NK-92 (cell line): Measurements from ENCODE around the gene MT1X.
"Not testable (repeated sequence)": the region's sequence is repeated elsewhere in the genome, so short reads cannot be mapped to it uniquely, and the experiment has no call there.

Experiments used
- DNase-seq: peaks from one replicate; lab custom pipeline; 2025; ENCODE audit not compliant: unreplicated experiment; lab: John Stamatoyannopoulos, UW

The MT1X gene

GRCh38 chr16:56653218-56653617 is 29.1 kb upstream of the MT1X start:
- no peak for DNase-seq

DNA sequence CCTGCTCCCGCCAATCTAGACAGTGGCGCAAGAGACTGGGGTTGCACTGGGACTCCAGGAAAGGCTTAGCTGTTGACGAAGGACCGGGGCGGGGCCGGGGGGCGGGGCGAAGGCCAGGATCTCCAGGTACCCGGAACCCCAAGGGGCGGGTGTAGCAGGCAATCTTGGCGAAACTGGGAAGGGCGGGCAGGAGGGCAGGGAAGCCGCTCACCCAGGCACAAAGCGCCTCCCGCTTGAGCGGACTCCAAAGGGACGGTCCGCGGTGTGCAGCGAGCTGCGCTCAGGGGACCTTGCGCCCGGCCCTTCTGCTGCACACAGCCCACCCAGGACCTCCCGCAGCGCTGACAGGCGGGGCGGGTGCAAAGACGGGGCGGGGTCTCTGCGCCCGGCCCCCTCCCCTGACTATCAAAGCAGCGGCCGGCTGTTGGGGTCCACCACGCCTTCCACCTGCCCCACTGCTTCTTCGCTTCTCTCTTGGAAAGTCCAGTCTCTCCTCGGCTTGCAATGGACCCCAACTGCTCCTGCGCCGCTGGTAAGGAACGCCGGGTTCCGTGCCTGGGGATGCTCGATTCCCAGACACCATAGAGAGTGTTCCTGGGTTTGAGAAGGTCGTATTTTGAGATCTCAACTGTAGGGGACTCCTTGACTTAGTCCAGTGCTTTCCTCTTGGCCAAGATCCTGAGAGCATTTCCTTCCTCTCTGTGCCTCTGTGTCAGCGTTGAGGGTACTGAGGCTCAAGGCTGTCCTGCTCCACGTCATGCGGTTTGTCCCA is 24.5 kb upstream of the MT1X start, which contains the start of gene MT1F:
TSS of gene MT1F (plus strand) at position 405 of the 772 bp plus-strand sequence. CDS start at position 505, 100 bp downstream.
- no peak for DNase-seq

DNA sequence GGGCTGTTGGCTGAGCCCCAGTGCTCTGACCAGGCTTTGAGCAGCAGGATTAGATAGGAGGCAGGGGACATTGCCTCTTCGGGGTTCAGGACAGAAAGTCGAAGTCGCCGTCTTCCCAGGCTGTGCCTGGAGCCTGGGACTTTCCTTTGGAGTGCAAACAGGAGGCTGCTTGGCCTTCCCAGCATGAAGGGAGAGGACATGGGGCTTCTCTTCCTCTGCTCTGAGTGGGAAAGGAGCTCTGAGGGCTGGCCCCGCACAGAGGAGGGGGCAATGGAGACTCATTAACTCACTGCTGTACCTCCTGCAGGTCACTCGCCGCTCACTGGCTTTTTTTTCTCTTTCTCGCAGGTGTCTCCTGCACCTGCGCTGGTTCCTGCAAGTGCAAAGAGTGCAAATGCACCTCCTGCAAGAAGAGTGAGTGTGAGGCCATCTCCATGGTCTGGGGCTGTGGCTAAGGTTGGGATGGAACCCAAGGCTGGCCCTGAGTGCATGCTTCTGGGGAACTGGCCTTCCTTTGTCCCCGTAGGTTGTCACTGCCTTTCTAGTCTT is 23.9 kb upstream of the MT1X start:
- DNase-seq = no peak

DNA sequence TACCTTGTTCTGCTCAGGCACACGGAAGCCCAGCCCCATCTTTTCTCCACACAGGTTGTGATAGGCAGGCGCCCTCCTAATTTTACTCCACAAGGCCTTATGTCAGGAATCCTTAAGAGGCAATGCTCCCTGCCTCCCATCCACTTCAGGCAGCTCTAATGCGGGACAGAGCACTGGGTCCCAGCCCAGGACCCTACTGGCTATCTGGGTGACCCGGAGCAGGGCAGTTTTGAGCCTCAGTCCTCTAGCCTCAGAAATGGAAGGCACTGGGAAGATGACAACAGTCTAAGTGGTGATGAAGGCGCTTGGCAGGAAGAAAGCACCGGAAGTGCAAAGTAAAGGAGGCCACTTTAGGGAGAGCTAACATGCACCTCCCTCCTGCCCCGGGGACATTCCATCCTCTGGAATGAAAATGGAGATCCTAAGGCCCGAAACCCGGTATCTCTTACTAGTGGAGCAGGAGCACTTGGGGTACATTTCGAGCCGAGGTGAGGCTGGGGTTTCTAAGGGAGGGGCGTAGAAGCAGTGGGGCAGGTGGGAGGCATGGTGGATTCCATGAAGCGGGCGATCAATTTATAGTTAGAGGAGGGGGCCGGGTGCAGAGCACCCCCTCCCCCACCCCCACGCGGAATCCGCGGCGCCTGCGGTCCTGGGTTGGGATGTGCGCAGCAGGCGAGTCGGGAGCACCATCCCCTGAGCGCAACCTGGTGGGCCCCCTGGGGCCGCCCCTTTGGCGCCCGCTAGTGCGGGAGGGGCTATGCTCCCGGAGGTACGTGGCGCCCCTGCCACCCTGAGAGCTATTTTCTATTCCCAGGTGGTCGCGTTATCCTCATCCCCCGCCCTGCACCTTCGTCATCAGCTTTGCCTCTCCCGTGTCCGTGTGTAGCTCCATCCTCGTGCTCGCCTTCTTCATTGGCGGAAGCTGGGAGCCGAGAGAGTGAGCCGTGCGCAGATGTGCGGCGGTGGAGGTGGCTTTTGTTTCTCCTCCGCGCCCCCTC is 19.6 kb upstream of the MT1X start:
- DNase-seq = no peak

DNA sequence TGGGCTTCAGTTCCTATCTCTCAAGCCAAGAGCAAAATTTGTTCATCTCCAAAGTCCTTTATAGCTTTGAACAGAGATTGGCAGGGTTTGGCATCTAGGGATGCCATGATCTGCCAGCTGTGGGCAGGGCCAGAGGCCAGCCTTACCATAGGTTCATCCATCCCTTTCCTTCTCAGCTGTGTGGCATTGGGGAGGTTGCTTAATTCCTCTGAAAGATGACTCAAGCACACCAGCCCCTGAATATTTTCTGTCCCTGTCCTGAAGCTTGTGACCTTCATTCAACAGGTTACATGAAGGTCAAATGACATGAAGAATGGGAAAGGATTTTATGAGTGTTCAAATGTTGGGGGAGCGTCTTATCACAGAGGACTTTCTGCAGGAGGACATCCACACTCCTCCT is 17.8 kb upstream of the MT1X start:
- no peak for DNase-seq

- DNase-seq = not testable (repeated sequence)
These were observed 16.7 kb upstream of the MT1X start for GRCh38 chr16:56665286-56666261.

DNA sequence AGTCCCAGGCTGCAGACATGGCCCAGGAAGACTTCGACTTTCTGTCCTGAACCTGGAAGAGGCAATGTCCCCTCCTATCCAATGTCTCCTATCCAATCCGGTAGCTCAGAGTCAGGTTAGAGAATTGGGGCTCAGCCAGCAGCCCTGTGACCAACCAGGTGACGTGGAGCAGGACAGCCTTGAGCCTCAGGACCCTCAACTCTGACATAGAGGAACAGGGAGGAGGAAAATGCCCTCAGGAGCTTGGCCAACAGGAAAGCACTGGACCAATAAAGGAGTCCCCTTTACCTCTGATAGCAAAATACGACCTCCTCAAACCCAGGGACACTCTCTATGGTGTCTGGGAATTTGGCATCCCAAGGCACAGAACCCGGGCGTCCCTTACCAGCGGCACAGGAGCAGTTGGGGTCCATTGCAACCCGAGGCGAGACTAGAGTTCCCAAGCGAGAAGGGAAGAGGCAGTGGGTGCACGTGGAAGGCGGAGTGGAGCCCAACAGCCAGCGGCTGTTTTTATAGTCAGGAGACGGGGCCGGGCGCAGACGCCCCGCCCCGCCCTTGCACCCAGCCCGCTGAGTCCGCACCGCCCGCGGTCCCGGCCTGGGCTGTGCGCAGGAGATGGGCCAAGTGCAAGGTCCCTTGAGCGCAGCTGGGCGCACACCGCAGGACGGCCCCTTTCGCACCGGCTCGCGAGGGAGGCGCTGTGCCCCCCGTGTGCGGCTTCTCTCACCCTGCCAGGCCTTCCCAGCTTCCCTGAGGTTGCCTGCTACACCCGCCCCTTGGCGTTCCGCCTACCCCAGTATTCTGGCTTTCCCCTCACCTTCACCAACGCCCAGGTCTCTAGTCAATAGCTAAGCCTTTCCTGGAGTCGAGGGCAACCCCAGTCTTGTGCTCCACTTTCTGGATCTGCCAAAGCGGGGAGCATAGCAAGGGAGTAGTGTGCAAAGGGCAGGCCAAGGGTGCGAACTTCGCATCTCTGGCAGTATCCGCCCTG is 14.4 kb upstream of the MT1X start, which contains the start of gene MT1G:
TSS of gene MT1G (minus strand) at position 485 of the 991 bp plus-strand sequence. CDS start at position 413, 72 bp downstream.
- DNase-seq = no peak

DNA sequence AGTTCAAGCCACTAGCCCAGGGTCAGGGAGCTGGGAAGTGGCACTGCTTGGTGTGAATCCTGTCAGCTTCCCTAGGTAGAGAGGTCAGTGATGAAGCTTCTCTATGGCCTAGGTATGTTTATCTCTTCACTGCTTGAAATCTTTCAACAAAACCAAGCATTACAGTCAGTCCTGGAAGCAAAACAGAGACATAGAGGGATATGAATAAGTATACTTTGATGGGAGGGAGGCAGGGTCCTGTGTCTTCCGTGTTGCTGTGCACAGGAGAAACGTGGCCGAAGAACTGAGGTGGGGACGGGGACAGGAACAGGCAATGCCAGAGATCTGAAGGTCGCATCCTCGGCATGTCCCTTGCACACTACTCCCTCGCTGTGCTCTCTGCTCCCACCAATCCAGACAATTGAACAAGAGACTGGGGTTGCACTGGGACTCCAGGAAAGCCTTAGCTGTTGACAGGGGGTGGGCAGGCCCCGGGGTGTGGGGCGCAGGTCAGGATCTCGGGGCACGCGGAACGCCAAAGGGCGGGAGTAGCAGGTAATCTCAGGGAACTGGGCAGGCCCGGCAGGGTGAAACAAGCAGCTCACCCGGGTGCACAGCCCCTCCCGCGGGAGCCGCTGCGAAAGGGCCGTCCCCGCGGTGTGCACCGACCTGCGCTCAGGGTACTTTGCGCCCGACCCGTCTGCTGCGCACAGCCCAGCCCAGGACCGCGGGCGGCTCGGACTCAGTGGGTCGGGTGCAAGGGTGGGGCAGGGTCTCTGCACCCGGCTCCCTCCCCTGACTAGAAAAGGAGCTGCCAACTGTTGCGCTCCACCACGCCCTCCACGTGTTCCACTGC is 13.0 kb upstream of the MT1X start, which contains the start of gene MT1H:
TSS of gene MT1H (plus strand) at position 810 of the 835 bp plus-strand sequence. CDS start 71 bp downstream, outside the sequence.
- no peak for DNase-seq

GRCh38 chr16:56669840-56670619 is 12.2 kb upstream of the MT1X start:
- no peak for DNase-seq

DNA sequence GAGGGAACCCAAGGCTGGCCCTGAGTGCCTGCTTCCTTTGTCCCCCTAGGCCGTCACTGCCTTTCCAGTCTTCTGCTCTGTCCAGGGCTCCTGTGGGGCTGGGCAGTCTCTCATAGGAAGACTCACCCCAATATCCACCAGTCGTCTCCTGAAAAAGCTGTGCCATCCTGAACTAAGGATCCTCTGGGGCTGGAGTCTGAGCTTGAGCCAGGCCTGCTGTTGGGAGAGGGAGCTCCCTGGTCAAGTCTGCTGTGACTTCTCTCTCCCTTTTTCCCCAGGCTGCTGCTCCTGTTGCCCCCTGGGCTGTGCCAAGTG is 11.7 kb upstream of the MT1X start:
- DNase-seq = no peak

DNA sequence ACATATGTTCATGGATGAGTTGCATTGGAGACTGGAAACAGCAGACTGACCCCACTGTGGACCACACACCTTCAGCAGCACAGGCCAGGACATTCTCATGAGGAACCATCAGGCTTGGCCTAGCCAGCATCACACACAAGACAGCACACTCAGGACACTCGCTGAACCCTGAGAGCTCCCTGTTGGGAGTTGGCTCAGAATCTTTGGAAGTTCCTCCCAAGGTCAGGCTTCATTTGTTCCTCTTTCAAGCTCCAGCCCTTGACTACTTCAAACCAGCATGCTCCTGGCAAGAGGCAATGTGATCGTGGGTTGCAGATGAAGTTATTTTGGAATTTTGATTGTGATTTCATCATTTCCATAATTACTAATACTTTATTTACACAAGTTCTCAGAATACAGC is 10.6 kb upstream of the MT1X start:
- not testable (repeated sequence) for DNase-seq

DNA sequence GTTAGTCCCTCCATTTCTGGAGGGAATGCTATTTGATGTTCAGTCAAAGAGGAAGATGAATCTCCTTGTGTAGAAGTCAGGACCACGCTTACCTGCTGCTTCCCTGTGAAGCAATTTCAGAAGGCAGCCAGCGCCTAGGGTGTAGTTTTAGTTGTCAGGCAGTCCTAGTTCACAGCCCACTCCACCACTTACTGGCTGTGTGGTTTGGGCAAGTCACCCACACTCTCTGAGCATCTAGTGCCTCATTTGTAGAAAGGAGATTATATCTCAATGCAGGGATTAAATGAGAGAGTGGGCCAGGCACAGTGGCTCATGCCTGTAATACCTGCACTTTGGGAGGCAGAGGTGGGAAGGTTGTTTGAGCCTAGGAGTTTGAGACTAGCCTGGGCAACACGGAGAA is 10.1 kb upstream of the MT1X start:
- DNase-seq = not testable (repeated sequence)

DNA sequence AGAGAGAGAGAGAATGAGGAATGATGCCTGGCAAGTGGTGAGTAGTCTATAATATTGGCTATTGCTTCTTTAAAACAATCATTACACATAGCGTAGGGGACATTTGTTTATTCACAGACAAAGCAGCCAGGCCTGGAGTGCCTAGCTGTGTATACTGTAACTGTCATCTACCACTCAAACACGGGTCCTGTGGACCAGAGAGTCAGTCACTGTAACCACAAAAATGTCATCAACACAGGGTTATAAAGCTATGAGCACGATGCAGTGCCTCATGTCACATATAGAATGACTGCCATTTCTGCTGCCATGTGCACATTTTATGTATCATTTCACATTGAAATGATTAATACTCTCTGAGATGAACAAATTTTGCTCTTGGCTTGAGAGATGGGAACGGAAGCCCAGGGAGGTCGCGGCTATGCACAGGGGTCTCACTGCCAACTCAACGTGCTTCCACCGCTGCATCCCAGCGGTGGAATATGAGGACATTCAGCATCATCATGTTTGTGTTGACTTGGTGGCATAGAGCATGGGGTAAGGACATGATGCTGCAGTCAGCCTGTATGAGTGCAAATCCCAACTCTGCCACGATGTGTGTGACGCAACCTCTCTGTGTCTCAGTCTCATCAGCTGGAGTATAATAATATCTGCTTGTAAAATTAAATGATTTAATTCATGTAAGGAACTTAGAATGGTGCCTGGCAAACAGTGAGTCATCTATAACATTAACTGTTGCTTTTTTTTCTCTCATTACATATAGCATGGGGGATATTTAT is 9.3 kb upstream of the MT1X start:
- no peak for DNase-seq

DNA sequence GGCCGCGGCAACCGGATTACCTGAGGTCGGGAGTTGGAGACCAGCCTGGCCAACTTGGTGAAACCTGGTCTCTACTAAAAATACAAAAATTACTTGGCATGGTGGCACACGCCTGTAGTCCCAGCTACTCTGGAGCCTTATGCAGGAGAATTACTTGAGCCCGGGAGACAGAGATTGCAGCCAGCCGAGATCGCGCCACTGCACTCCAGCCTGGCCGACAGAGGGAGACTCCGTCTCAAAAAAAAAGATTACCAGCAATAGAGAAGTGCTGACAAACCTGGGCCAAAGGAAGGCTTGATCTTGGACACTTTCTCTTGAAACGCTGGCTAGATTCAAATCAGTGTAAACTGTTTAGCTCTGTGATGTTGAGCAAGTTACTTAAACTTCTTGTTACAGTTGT is 8.3 kb upstream of the MT1X start:
- no peak for DNase-seq

GRCh38 chr16:56674570-56674969 is 7.7 kb upstream of the MT1X start:
- DNase-seq = not testable (repeated sequence)

DNA sequence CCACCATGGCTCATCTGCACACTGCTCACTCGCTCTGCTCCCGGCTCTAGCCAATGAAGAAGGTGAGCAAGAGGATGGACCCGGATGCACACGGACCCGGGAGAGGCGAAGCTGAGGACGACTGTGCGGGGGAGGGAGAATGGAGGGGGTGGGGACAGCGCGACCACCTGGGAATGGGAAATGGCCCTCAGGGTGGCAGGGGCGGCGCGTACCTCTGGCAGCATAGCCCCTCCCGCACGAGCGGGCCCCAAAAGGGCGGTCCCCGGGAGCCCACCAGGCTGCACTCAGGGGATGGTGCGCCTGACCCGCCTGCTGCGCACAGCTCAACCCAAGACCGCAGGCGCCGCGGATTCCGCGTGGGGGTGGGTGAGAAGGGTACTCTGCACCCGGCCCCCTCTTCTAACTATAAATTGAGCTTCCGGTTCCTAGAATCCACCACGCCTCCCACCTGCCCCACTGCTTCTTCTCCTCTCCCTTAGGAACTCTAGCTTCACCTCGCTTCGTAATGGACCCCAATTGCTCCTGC is 6.5 kb upstream of the MT1X start:
- DNase-seq = no peak
